Fibroblast of lung (primary cell): ENCODE data around the gene HOXB13. TPM values are rescaled to one million over a fixed set of nuclear protein-coding genes. Genes with fewer than 3 reads are reported as not detected.

ENCODE experiments used
- DNase-seq, 2 donors: peaks; one replicate each; pipeline versions ENCODE4 v3.0.0 to v3.0.0-alpha.2; 2010; ENCODE audit warnings: low read depth in 2 of 2
- H2AFZ ChIP-seq: 2 replicates; pipeline ENCODE4 v1.5.1; 2012; ENCODE audit warnings: low read length, control low read depth, inconsistent platforms
- H3K27ac ChIP-seq: 2 replicates; pipeline ENCODE4 v1.5.1; 2011; ENCODE audit warnings: low read length, control low read depth; ENCODE audit not compliant: insufficient read depth
- H3K27me3 ChIP-seq: 2 replicates; pipeline ENCODE4 v1.5.1; 2011; ENCODE audit warnings: mild to moderate bottlenecking, low read length; ENCODE audit not compliant: control insufficient read depth, insufficient read depth
- H3K36me3 ChIP-seq: 2 replicates; pipeline ENCODE4 v1.5.1; 2011; ENCODE audit warnings: low read length; ENCODE audit not compliant: control insufficient read depth, insufficient read depth
- H3K4me1 ChIP-seq: 2 replicates; pipeline ENCODE4 v1.5.1; 2011; ENCODE audit warnings: low read length; ENCODE audit not compliant: control insufficient read depth, insufficient read depth; ENCODE audit errors: extremely low read depth
- H3K4me2 ChIP-seq: 2 replicates; pipeline ENCODE4 v1.5.1; 2011; ENCODE audit warnings: low read length, control low read depth; ENCODE audit not compliant: insufficient read depth; ENCODE audit errors: extremely low read depth
- H3K4me3 ChIP-seq, 4 experiments: fragments of 200-600 bp in 1 of 4; sonication (generic) in 1 of 4; replicated peaks in 1 of 4; 2 replicates each; pipeline ENCODE4 v1.5.1; 2011 to 2016; ENCODE audit warnings: low read length in 4 of 4, low read depth in 3 of 4, mild to moderate bottlenecking in 3 of 4, control low read depth in 2 of 4, inconsistent platforms in 1 of 4, mixed read lengths in 1 of 4; ENCODE audit not compliant: insufficient read depth in 1 of 4; ENCODE audit errors: control extremely low read depth in 1 of 4
- H3K79me2 ChIP-seq: 2 replicates; pipeline ENCODE4 v1.5.1; 2012; ENCODE audit warnings: mild to moderate bottlenecking, low read length, inconsistent platforms; ENCODE audit not compliant: control insufficient read depth, insufficient read depth
- H3K9ac ChIP-seq: 2 replicates; pipeline ENCODE4 v1.5.1; 2011; ENCODE audit warnings: mild to moderate bottlenecking, low read length, control low read depth; ENCODE audit not compliant: insufficient read depth
- H3K9me3 ChIP-seq: 2 replicates; pipeline ENCODE4 v1.5.1; 2012; ENCODE audit warnings: low read depth, low read length; ENCODE audit not compliant: control insufficient read depth, insufficient read depth
- H4K20me1 ChIP-seq: 2 replicates; pipeline ENCODE4 v1.5.1; 2011; ENCODE audit warnings: low read length; ENCODE audit not compliant: control insufficient read depth, insufficient read depth; ENCODE audit errors: extremely low read depth
- EZH2 ChIP-seq: IDR thresholded peaks from 2 replicates; pipeline ENCODE4 v1.5.1; 2012; ENCODE audit warnings: low read length, control low read depth, mild to moderate bottlenecking; ENCODE audit errors: missing control alignments
- polyA plus RNA-seq, 2 donors: library from polyadenylated mRNA; depleted of rRNA in 1 of 2; stranded (reverse) in 1 of 2; unstranded in 1 of 2; fragments of >200 nt; gene quantifications; 2 replicates each; pipeline ENCODE4 v1.2.1, GENCODE V29; 2011 to 2012; ENCODE audit warnings: missing spikeins in 1 of 2
- total RNA-seq: library from RNA; depleted of rRNA; stranded (reverse); fragments of >200 nt; gene quantifications from 2 replicates; pipeline ENCODE4 v1.2.1, GENCODE V29; 2014
- TF ChIP-seq, protein P1 (sequence below), 2 donors: IDR thresholded peaks in 1 of 2; conservative IDR thresholded peaks in 1 of 2; 1 replicate in 1 of 2; 2 replicates in 1 of 2; pipeline ENCODE4 v1.5.1; 2011 to 2012; ENCODE audit warnings: low read length in 2 of 2, control low read depth in 1 of 2, inconsistent platforms in 1 of 2, low read depth in 1 of 2, mild to moderate bottlenecking in 1 of 2

The HOXB13 gene
- total and polyA plus RNA-seq, 2 donors (not counting 1 experiment from before 2014, with no cell fraction given): not detected

DNA sequence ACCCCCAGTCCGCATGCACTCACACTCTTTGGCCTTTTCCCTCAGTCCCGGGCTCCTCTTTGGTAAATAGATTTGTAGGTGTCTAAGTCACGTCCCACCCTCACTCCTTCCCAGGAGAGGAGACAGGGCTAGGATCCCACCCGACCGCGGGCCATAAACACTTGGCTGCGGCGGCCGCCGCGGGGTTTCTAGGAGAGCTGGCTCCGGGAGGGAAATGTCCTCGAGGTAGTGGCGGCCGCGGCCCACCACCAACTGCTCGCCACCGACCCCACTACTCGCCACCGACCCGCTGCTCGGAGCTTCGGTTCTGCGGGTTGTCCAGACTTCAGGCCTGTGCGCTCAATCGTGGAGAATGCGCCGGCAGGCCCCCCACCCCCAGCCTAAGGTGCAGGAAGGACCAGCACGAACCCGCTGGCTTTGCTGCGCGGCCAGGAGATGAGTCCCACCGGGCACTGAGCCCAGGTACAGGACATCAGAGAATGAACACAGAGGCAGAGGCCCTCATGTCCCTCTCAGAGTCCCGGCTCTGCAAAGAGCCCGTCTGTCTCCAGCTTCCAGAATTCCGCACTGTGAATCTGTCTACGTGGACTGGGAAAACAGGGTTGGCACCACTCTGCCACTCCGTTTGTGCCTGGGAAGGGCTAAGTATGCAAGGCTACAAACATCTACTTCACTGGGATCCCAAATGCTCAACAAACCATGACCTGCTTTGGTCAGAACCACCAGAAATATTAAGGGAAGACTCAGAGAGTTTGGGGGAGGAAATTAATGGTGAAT is 3.1 kb downstream of the HOXB13 start:
- peaks cover 97% of the 10 kb centered on the region for H3K27me3 ChIP-seq
- peak; percentile 92 for TF ChIP-seq EZH2
- TF ChIP-seq, protein P1, sequence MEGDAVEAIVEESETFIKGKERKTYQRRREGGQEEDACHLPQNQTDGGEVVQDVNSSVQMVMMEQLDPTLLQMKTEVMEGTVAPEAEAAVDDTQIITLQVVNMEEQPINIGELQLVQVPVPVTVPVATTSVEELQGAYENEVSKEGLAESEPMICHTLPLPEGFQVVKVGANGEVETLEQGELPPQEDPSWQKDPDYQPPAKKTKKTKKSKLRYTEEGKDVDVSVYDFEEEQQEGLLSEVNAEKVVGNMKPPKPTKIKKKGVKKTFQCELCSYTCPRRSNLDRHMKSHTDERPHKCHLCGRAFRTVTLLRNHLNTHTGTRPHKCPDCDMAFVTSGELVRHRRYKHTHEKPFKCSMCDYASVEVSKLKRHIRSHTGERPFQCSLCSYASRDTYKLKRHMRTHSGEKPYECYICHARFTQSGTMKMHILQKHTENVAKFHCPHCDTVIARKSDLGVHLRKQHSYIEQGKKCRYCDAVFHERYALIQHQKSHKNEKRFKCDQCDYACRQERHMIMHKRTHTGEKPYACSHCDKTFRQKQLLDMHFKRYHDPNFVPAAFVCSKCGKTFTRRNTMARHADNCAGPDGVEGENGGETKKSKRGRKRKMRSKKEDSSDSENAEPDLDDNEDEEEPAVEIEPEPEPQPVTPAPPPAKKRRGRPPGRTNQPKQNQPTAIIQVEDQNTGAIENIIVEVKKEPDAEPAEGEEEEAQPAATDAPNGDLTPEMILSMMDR (conservative IDR thresholded peaks at IDR 0.05 in 1 of 2, IDR thresholded peaks at IDR 0.05 in 1 of 2; ENCODE audit: low read depth in 1 of 2, low read length in 2 of 2): no peak
- H4K20me1 ChIP-seq: no peaks in the 10 kb centered on the region
- H3K79me2 ChIP-seq: no peaks in the 10 kb centered on the region
- H3K9ac ChIP-seq: no peak overlapping the region
- H3K4me3 ChIP-seq: peak overlapping the region in 1 of 4 experiments; percentile 12
- H3K4me2 ChIP-seq: no peak overlapping the region
- peaks cover 4% of the 10 kb centered on the region for H3K4me1 ChIP-seq
- no peak overlapping the region for H2AFZ ChIP-seq
- H3K27ac ChIP-seq: no peak overlapping the region
- DNase-seq: no peak
- H3K9me3 ChIP-seq: no peaks in the 10 kb centered on the region
- H3K36me3 ChIP-seq: no peaks in the 10 kb centered on the region

DNA sequence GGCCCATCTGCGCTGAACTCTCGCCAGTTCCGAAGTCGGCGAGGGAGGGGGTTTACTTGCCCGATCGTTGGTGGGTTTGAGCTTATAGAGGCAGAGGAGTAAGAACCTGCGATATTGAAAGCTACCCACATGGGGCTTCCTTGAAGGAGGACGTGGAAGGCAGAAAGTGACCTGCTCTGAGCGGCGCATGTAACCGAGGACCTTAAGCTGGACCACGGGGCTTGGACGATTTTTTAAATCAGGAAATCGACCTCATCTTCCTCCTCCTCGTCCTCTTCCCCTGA is 3.6 kb downstream of the HOXB13 start:
- no peaks in the 10 kb centered on the region for H4K20me1 ChIP-seq
- no peak for TF ChIP-seq EZH2
- TF ChIP-seq, protein P1 (conservative IDR thresholded peaks at IDR 0.05 in 1 of 2, IDR thresholded peaks at IDR 0.05 in 1 of 2; ENCODE audit: low read depth in 1 of 2, low read length in 2 of 2): no peak
- no peaks in the 10 kb centered on the region for H3K79me2 ChIP-seq
- H2AFZ ChIP-seq: no peak overlapping the region
- peaks cover 4% of the 10 kb centered on the region for H3K4me1 ChIP-seq
- H3K36me3 ChIP-seq: no peaks in the 10 kb centered on the region
- H3K4me2 ChIP-seq: peak overlapping the region; percentile 25
- H3K27ac ChIP-seq: no peak overlapping the region
- H3K27me3 ChIP-seq: peaks cover 97% of the 10 kb centered on the region
- DNase-seq: no peak
- no peaks in the 10 kb centered on the region for H3K9me3 ChIP-seq
- H3K9ac ChIP-seq: no peak overlapping the region
- peak overlapping the region in 2 of 4 experiments; percentile 12 to 17 for H3K4me3 ChIP-seq

DNA sequence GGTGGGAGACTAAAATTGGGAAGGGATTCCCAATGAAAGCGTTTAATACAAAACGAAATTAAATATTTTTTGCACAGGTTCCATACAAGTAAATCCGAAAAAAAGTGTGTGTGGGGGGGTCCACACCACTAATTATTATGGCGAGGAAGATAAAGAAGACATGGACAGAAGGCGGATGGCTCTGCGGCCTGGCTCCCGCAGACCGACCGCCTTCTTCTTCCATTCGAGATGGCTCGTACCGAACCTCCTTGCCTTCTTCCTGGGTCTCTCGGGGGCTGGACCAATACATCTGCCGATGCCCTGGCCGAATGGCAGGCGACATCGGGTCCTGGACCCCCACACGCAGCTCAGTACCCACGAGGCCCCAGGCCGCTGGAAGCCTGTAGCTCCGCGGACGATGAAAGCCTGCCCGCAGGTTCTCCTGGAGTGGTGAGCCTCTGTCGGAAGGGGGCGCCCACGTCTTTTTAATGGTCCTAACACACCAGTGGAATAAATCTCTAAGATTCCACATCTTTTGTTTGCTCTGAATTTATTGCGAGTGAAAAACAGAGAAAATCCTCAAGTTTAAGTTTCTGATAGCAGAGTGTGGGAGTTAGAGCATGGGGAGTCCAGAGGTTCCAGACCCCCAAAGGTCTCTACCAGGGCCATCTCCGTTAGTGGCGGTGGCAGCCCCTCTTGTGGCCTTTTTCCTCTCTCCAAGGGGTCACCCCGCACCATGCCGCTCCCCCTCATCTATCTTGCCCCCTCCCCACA is 4.1 kb downstream of the HOXB13 start:
- peak overlapping the region in 2 of 4 experiments; percentile 12 to 17 for H3K4me3 ChIP-seq
- H3K27me3 ChIP-seq: peaks cover 97% of the 10 kb centered on the region
- no peak overlapping the region for H3K27ac ChIP-seq
- H3K4me1 ChIP-seq: peaks cover 4% of the 10 kb centered on the region
- TF ChIP-seq EZH2: no peak
- TF ChIP-seq, protein P1 (conservative IDR thresholded peaks at IDR 0.05 in 1 of 2, IDR thresholded peaks at IDR 0.05 in 1 of 2; ENCODE audit: low read depth in 1 of 2, low read length in 2 of 2): peak; percentile 71 to 77
- H4K20me1 ChIP-seq: no peaks in the 10 kb centered on the region
- peak overlapping the region; percentile 25 for H3K4me2 ChIP-seq
- H3K79me2 ChIP-seq: no peaks in the 10 kb centered on the region
- no peaks in the 10 kb centered on the region for H3K36me3 ChIP-seq
- DNase-seq: peak; percentile 55 to 80
- H3K9ac ChIP-seq: no peak overlapping the region
- H3K9me3 ChIP-seq: no peaks in the 10 kb centered on the region
- no peak overlapping the region for H2AFZ ChIP-seq
